ENCODE results near the gene TRIM24.
A peak's percentile ranks its signal among the peaks of the same experiment; 100 is the strongest.
"Not testable (repeated sequence)": the region's sequence is repeated elsewhere in the genome, so short reads cannot be mapped to it uniquely, and the experiment has no call there.

The TRIM24 gene

DNA sequence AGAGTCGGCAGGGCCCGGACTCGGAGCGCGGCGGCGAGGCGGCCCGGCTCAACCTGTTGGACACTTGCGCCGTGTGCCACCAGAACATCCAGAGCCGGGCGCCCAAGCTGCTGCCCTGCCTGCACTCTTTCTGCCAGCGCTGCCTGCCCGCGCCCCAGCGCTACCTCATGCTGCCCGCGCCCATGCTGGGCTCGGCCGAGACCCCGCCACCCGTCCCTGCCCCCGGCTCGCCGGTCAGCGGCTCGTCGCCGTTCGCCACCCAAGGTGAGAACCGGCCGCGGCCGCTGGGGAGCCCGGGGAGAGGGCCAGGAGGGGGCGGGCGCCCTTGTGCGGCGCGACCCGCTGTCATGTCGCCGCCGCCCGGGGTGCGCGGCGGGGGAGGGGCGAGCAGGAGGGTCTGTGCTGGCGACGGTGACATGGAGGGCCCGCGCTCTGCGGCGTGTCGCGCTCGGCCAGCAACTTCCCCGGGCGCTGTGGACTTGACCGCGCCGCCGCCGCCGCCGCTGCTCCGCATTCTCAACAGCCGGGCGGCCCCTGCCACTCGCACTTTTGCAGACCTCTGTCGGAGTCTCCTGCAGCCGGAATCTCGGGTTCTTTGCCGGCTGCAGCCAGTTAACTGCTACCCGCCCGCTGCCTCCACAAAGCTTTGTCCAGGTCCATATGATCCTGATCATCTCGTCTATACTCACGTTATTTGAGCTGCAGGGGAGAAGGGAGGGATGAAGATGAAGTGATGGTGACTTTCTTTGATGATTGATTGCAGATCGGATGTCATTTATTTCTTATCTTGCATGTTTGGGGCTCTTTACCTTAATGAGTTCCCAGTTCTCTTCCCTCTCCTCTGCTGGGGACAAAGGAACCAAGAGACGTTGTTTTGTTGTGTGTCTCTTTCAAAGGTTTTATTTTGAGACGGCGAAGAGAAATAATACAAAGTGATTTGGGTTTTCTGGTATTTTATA is 869 bp downstream of the TRIM24 start:
- DNase-seq (ENCODE audit: low read depth): peak; percentile 45

DNA sequence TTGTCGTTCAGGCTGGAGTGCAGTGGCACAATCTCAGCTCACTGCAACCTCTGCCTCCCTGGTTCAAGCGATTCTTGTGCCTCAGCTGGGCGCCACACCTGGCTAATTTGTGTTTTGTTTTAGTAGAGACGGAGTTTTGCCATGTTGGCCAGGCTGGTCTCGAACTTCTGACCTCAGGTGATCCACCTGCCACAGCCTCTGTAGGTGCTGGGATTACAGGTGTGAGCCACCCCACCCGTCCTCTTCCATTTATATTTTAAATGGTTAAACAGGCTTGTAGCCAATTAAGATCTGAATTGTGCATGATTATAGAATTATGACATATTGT is 3.2 kb downstream of the TRIM24 start:
- not testable (repeated sequence) for DNase-seq (ENCODE audit: low read depth)

DNA sequence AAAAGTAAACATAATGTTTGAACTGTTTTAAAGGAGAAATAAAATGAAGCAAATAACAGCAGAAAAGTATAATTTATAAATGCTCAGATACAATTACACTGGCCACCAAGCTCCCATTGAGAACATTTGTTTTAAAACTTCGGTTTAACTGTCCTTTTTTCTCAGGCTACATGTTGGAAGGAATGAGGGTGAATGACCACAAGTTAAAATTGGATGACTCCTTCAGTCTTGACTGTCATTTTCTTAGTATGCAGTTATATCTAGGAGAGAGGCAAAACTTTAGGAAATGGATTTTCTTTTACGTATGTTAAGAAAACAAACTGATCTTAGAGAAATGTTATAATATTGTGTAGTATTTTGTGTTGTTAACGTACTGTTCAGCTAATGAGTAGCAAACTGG is 5.0 kb downstream of the TRIM24 start:
- no peak for DNase-seq (ENCODE audit: low read depth)

DNA sequence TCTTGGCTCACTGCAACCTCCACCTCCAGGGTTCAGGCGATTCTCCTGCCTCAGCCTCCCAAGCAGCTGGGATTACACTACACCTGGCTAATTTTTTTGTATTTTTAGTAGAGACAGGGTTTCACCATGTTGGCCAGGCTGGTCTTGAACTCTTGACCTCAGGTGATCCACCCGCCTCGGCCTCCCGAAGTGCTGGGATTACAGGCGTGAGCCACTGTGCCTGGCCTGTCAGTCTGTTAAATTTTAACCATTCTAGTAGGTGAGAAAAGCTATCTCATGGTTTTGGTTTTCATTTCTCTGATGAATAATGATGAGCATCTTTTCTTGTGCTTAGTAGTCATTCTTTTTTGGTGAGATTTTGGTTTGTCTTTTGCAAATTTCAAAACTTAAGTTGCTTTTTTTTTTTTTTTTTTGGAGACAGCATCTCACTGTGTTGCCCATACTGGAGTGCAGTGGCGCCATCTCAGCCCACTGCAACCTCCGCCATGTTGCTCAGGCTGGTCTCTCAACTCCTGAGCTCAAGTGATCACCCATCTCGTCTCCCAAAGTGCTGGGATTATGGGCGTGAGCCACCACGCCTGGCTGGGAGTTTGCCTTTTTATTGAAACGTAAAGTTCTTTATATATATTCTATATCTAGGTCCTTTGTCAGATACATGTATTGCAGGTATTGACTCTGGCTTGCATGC is 6.2 kb downstream of the TRIM24 start:
- not testable (repeated sequence) for DNase-seq (ENCODE audit: low read depth)

DNA sequence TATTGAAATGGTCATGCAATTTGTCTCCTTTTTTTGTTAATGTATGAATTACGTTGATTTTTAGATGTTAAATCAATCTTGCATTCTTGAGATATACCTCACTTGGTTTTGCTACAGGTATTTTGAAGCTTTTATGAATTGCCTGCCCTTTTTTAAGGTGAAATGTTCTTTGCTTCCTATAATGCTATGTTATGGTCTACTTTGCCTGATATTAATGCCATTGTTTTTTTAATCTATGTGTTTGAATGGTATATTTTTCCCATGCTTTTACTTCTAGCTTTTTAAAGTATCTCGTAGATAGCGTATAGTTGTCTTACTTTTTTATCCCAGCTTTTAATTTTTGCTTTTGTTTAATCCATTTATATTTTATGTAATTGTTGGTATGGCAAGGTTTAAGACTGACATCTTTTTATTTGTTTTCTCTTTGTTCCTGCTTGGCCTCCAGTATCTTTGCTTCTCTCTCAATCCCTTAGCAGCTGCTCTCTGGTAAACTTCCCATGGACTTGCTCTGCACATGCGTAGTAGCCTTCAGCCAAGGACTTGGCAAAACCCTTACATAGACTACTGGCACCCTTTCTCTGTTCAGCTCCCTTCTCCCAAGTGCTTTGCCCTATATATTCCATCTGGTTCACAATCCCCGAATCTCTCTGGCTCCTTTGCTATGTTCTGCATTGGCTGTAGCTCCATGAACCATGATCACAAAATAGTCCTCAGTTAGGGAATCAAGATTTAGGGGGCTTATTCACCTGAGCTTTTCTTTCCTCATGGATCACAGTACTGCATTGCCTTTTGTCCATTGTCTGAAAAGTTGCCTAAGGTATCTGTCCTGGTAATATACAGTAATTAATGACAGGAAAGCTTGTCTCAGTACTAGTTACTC is 8.4 kb downstream of the TRIM24 start:
- DNase-seq (ENCODE audit: low read depth): no peak

DNA sequence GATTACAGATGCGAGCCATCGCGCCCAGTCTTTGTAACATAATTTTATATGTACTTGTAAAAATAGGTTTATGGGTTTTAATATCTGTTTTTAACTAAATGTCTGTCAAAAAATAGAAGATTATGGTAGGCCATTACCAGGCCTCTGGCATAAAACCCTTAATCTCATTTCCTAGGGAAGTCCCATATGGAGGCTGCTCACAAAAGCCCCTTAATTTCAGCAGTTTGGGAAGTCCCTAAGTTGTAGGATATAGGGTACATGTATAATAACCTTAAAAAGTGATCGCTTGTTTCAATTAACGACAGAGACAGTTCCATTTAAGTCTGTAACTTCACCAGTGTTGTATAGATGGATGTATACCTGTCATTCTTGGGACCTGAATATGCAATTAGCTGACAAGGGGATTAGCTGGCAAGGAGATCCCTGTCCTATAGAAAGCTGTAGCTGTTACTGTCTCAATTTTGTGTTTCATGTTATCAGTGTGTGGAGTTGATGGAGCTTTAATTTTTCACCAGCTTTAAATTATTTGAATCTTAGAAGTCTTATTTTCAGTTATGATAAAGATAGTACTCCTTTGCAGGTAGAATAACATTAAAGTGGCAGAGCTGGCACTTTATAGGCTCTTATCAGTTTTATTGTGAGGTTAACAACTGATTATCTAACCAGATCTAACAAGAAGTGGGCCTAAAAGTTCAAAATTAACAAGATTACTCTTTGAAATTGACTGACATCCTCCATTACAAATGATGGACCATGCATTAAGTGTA is 10.5 kb downstream of the TRIM24 start:
- DNase-seq (ENCODE audit: low read depth): no peak

DNA sequence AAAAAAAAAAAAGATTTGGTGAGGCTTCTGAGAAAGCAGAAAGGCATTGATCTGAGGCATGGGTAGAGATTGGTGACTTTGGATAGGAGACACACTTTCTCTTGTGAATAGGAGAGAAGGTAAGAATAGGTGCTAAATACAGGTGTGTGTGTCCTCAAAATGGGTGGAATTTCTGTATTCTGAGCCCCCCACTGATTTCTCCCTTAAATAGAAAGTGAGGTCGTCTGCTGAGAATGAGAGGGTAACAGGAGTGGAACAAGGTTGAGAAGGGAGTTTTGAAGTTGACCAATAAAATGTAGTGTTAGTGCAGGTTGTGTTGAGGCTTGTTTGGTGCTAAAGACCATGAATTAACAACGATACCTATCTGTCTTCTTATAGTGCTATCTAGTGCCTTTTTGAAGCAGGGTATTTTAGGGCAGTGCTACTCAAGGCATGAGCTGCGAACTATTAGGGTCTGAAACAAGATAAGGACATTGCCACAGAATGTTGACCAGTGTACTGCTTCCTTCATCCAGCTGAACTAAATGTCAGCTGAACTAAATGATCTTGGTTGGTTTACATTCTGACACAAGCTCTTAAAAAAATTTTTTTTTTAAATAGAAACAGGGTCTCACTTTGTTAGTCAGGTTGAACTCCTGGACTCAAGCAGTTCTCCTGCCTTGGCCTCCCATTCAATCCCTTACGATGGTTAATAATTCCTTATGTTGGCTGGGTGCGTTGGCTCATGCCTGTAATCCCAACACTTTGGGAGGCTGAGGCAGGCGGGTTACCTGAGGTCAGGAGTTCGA is 12.4 kb downstream of the TRIM24 start:
- DNase-seq (ENCODE audit: low read depth): no peak

DNA sequence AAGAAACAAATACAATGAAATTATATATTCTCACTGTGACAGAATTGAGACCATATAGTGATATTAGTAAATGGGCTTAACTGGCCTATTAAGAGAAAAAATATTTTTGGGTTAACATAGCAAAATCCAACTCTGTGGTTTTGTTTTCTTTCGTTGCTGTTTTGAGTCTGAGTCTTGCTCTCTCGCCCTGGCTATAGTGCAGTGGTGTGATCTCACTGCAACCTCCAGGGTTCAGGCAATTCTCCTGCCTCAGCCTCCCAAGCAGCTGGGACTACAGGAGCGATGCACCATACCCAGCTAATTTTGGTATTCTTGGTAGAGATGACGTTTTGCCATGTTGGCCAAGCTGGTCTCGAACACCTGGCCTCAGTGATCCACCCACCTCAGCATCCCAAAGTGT is 15.3 kb downstream of the TRIM24 start:
- no peak for DNase-seq (ENCODE audit: low read depth)

DNA sequence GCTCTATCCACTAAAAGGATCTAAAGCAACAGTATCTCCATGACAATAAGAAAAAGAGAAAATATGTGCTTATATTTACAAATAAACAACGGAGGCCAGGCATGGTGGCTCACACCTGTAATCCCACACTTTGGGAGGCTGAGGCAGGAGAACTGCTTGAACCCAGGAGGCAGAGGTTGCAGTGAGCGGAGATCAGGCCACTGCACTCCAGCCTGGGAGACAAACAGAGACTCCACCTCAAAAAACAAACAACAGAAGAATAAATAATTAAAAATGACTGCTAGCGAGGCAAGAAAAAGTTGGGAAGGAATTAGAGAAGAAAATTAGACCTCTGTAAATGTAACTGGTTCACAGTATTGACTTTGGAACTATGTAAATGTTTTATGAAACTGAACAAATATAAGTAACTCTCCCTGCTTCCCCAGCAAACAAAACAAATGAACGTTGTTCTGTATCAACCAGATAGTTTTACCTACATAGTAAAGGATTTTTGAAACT is 17.1 kb downstream of the TRIM24 start:
- DNase-seq (ENCODE audit: low read depth): no peak

DNA sequence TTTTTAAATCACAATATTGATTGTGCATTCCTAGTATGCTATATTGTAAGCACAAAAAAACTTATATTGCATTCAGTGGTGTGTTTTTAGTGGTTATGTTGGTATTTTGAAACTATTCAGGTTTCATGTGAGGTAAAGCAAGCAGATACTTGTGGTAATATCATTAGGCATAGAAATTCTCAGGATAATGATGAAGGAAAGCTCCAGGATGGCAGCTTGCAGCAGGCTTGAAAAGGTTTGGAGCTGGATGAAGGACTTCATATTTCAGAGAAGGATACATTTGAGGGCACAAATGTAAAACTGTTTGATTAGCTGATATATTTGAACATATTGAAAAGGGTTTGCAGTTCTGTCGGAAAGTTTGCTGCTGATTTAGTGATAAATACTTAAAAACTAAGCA is 17.5 kb downstream of the TRIM24 start:
- DNase-seq (ENCODE audit: low read depth): no peak

DNA sequence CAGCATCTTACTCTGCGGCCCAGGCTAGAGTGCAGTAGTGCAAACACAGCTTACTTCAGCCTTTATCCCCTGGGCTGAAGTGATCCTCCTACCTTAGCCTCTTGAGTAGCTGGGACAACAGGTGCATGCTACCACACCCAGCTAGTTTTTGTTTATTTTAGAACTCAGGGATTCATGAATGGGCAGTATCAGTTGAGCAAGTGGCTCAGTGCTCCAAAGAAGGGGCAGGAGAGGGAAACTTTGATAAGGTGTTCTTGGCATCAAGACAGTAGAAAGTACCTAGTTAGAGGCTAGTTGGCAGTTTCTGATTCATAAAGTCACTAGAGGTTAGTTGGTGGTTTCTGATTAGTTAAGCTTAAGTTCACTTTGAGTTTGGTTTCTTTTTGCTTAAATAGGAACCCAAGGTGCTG is 18.4 kb downstream of the TRIM24 start:
- no peak for DNase-seq (ENCODE audit: low read depth)

DNA sequence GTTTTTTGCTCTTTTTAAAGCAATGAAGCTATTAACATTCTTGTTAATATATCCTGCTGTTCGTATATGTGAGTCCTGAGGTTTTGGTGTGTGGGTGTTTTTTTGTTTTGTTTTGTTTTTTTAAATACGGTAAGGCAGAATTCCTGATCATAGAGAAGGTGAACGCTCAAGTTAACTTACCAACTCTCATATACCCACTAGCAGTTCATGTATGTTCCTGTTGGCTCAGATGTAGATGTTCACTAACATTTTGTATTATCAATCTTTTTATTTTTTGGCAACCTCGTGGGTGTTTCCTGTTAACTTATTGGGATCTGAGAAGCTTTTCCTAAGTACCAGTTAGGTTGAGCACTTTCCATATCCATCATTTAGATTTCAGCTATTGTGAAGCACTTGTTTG is 20.5 kb downstream of the TRIM24 start:
- DNase-seq (ENCODE audit: low read depth): no peak

DNA sequence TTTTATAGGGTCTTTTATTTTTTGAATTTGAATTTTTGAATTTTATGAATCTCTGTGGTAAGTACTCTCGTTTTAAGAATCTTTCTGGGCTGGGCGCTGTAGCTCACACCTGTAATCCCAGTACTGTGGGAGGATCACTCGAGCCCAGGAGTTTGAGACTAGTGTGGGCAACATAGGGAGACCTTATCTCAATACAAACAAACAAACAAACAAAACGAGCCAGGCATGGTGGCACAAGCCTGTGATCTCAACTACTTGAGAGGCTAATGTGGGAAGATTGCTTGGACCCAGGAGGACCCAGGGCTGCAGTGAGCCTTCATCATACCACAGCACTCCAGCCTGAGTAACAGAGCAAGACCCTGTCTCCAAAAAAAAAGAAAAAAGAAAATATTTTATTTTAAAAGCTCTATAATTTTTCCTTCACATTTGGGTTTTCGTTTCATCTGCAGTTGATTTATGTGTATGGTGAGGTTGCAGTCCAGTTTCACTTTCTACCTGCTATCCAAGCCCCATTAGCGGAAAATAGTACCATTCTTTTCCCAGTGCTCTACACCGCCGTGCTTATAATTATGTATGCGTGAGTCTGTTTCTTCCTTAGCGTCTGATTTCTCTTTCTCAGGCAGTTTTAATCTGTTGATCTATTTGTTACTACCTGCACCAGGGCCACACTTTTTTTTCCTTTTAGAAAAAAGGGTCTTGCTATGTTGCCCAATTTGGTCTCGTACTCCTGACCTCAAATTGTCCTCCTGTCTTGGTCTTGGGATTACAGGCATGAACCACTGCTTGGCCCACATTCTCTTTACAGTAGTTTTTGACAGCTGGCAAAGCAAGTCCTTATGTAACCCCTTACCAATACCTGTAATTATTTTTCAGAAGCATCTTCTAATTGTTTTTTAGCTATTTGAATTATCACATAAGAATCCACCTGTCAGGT is 21.7 kb downstream of the TRIM24 start:
- no peak for DNase-seq (ENCODE audit: low read depth)

DNA sequence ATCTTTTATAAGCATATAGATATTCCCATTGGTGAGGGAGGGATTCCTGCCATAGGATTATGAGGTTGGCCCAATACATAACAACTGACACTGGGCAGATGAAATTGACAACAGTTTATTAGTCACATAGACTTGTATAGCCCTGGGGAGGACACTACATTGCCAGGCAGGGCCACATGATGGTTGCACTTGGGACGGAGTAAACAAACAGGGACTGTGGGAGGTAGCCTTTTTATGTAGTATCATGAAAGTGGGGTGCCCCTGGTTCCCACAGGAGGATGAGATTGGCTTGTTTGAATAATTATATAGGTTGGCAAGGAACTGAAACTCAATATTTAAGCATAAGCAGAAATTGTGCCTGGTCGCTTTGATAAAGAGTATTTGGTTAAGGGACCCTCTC is 23.5 kb downstream of the TRIM24 start:
- DNase-seq (ENCODE audit: low read depth): no peak

DNA sequence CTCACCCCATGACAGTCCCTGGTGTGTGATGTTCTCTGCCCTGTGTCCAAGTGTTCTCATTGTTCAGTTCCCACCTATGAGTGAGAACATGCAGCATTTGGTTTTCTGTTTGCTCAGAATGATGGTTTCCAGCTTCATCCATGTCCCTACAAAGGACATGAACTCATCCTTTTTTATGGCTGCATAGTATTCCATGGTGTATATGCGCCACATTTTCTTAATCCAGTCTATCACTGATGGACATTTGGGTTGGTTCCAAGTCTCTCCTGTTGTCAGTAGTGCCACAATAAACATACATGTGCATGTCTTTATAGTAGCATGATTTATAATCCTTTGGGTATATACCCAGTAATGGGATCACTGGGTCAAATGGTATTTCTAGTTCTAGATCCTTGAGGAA is 25.4 kb downstream of the TRIM24 start:
- DNase-seq (ENCODE audit: low read depth): not testable (repeated sequence)

DNA sequence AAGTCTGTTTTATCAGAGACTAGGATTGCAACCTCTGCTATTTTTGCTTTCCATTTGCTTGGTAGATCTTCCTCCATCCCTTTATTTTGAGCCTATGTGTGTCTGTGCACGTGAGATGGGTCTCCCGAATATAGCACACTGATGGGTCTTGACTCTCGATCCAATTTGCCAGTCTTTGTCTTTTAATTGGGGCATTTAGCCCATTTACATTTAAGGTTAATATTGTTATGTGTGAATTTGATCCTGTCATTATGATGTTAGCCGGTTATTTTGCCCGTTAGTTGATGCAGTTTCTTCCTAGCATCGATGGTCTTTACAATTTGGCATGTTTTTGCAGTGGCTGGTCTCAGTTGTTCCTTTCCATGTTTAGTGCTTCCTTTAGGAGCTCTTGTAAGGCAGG is 29.1 kb downstream of the TRIM24 start:
- not testable (repeated sequence) for DNase-seq (ENCODE audit: low read depth)

DNA sequence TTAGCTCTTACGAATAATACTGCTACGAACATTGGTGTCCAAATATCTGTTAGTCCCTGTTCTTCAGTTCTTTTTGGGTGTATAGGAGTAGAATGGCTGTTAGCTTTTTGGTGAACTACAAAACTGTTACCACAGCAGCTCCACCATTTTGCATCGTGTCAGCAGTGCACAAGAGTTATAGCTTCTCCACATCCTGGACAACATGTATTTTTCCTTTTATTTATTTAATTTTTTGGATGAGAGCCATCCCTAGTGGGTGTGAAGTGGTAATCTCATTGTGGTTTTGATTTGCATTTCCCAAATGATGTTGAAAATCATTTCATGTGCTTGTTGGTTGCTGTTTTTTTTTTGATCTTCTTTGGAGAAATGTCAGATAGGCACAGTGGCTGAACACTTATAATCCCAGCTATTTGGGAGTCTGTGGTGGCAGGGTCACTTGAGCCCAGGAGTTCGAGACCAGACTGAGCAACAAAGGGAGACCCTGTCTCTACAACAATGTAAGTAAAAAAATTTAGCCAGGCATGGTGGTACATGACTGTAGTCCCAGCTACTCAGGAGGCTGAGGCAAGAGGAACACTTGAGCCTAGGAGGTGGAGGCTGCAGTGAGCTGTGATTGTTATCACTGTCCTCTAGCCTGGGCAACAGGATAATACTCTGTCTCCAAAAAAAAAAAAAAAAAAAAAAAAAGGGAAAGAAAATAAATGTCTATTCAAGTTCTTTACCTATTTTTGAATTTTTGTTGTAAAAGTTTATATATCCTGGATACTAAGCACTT is 31.7 kb downstream of the TRIM24 start:
- no peak for DNase-seq (ENCODE audit: low read depth)

DNA sequence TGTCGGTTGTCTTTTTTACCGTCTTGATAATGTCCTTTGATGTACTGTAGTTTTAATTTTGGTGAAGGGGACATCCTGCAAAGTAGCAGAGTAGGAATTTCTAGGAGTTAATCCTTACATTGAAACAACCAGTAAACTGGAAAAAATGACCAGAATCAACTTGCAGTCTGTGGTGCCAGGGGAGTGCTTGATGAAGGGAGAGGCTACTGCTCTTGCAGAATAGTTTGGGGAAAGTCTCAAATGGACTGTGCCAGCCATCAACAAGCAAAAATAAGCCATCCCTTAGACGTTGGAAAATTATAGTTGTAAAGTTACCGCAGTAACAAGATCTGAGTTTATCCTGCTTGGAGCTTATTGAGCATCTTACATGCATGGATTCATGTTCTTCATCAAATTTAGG is 32.4 kb downstream of the TRIM24 start:
- no peak for DNase-seq (ENCODE audit: low read depth)

DNA sequence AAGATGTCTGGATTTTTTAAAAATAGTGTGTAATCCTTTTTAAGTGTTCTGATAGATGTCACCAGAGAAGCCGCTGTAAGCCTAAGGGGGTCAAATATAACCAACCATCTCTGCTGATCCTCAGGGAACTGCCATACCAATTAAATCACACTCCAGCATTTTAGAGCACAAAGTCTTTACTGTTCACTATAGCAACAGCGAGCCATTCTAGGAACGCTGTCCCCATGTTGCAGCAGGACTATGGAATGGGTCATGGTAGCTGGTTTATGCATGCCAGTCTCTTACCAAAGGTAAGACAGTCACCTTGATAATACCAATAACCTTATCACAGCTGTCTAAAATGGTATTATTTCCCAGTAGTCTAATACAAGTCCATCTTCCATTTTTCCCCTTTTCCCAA is 33.5 kb downstream of the TRIM24 start:
- no peak for DNase-seq (ENCODE audit: low read depth)

Measured in T-helper 22 cell (primary cell).